RWPE1 (cell line): ENCODE results near the gene BRD7.

ENCODE experiments used
- CTCF ChIA-PET: fragments of 350-600 bp; sonication (Branson Sonifier 250); formaldehyde crosslinking; extraction: SDS; loops from one replicate; lab custom pipeline; 2021; lab: Yijun Ruan, JAX
- POLR2A ChIA-PET: fragments of 400-600 bp; formaldehyde crosslinking; extraction: SDS; loops from one replicate; lab custom pipeline; 2020; ENCODE audit warnings: antibody characterized with exemption; ENCODE audit not compliant: low non-redundant PET; lab: Yijun Ruan, JAX
- DNase-seq: peaks from one replicate; pipeline ENCODE4 v3.0.0; 2012; ENCODE audit warnings: low spot score
- H3K27ac ChIP-seq: fragments of 450-650 bp; 2 replicates; pipeline ENCODE4 v1.5.1; 2017
- TF ChIP-seq, protein P1 (sequence below): fragments of 450-650 bp; conservative IDR thresholded peaks from 2 replicates; pipeline ENCODE4 v1.5.1; 2017; ENCODE audit warnings: low read depth, mild to moderate bottlenecking

Gene BRD7

GRCh38 chr16:50331570-50331969 is 37.2 kb downstream of the BRD7 start:
- ChIA-PET POLR2A (no interaction called here), CTCF (no interaction called here)
- TF ChIP-seq, protein P1, sequence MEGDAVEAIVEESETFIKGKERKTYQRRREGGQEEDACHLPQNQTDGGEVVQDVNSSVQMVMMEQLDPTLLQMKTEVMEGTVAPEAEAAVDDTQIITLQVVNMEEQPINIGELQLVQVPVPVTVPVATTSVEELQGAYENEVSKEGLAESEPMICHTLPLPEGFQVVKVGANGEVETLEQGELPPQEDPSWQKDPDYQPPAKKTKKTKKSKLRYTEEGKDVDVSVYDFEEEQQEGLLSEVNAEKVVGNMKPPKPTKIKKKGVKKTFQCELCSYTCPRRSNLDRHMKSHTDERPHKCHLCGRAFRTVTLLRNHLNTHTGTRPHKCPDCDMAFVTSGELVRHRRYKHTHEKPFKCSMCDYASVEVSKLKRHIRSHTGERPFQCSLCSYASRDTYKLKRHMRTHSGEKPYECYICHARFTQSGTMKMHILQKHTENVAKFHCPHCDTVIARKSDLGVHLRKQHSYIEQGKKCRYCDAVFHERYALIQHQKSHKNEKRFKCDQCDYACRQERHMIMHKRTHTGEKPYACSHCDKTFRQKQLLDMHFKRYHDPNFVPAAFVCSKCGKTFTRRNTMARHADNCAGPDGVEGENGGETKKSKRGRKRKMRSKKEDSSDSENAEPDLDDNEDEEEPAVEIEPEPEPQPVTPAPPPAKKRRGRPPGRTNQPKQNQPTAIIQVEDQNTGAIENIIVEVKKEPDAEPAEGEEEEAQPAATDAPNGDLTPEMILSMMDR = no peak
- no peak overlapping the region for H3K27ac ChIP-seq
- no peak for DNase-seq

DNA sequence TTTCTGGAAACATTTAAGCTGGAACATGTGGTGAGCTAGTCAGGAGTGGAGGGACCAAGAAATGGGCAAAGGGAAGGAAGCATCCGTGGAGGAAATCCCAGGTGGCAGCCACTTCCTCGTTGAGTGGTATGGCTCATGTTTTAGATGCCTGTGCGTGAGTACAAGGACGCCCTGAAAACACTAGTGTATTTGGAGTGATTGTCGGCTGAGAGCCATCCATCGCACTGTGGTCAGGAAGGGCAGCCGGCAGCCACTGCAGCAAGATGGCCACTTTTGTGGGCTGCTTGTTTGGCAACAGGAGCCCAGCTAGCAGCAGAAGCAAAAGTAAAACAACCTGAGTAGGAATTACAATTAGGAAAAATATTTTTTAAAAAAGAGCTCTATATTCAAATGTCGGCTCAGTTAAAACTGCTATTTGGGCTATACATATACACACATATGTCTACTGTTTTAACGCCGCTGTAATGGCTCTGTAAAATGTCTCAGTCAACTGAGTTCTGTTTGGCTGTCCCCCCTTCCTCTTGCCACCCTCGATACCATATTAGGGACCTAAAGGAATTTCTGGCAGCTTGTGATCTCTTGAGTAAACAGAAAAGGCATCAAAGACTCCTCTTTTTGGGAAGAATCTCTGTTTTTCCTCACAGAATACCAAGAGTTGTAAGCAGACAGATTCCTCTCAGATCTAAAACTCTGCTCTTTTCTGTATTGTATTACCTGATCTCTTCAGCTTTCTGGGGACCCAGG is 39.2 kb downstream of the BRD7 start:
- no peak for DNase-seq
- ChIA-PET POLR2A (no interaction called here), CTCF (no interaction called here)
- TF ChIP-seq, protein P1 = no peak
- H3K27ac ChIP-seq = no peak overlapping the region

DNA sequence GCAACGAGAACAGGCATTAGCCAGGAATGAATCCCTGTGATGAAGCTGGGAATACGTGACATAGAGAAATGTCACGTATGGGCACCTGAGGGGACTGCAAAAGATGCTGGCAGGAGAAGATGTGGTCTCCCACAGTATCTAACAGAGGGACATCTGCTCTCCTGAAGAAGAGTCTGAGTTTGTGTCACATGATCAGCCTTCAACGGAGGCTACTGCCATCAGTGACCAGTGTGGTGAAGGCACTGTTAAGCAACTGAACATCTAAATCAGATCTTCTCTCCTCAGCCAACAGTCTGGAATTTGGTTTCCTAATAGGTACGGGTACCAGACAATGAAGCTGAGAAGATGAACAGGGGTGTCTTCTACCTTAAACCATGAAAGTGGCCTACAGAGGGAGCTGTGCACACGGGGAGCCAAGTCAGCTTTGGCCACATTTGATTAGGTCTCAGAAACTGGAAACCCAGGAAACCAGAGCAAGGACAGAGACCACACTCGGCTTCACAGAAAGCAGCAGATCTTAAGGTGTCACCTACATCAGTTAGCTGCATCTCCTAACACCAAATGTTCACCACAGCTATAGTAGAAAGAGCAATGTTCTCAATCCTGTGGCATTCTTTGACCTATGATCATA is 41.8 kb downstream of the BRD7 start:
- POLR2A ChIA-PET = interaction anchor here (0.6 kb wide), 1 partner anchor 300 kb away, joined by 3 read pairs; no protein-coding TSS in a partner anchor

DNA sequence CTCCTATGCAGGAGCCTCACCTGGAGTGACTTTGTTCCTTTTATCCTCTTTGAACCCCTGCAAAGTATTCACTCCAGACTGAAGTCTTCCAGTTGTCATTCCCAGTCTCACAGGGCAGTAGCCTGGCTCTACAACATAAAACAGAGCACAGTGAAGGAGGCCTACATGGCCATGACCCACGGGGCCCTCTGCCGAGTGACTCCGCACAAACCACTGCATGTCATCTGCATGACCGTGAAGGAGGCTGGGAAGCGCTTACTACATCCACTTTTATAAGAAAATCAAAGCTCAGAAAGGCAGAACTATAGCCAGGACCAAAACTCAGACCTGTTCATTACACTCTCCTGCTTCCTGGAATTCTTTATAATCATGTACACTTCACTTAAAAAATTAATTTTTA is 42.5 kb downstream of the BRD7 start:
- no peak for DNase-seq
- ChIA-PET CTCF (interaction anchor here (0.6 to 1.5 kb wide), 4 partner anchors 13 to 694 kb away, joined by 3 to 5 read pairs (median 4); no protein-coding TSS in a partner anchor), POLR2A (no interaction called here)
- TF ChIP-seq, protein P1 = no peak
- no peak overlapping the region for H3K27ac ChIP-seq

More for the DNA sequence above, 41.8 kb downstream of the BRD7 start:
- H3K27ac ChIP-seq = no peak overlapping the region
- TF ChIP-seq, protein P1 = no peak
- CTCF ChIA-PET = interaction anchor here (0.6 to 1.3 kb wide), 6 partner anchors 13 to 694 kb away, joined by 3 to 5 read pairs (median 3); partner anchors contain the start of gene CNEP1R1
- no peak for DNase-seq

DNA sequence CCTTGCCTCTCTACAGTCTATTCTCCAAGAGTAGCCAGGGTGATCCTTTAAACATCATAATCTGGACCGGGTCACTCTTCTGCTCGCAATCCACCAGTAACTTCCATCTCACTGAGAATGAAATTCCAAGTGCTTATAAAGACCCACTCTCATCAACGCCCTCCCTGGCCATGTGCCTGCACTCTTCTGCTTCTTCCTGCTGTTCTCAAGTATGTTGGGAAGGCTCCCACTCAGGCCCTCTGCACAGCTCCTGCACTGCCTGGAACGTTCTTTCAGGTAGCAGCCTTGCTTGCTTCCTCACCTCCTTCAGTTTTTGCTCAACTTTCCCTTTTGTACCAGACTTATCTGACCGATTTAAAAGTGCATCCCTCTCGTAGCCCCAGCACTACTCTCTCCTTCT is 44.4 kb downstream of the BRD7 start:
- CTCF ChIA-PET = interaction anchor here (0.7 to 2.3 kb wide), 4 partner anchors 14 to 342 kb away, joined by 3 to 14 read pairs (median 4); no protein-coding TSS in a partner anchor

More for the DNA sequence above, 44.4 kb downstream of the BRD7 start:
- no peak for DNase-seq
- no peak overlapping the region for H3K27ac ChIP-seq
- POLR2A ChIA-PET = no interaction called here
- TF ChIP-seq, protein P1 = no peak
